Measurements from ENCODE around the gene RGP1.

- TF ChIP-seq EZH2phosphoT487 (IDR thresholded peaks at IDR 0.05; ENCODE audit: borderline replicate concordance) (no peak), CTCF (conservative IDR thresholded peaks at IDR 0.05; ENCODE audit: low read length) (peak; percentile 83)
Observed at GRCh38 chr9:35736201-35736633, 12.9 kb upstream of the RGP1 start.
